NCI-H1417 treated with DMSO at 0.1 percent for 48 hours (cell line): ENCODE data around the gene NXPE3.

ENCODE experiments used
- DNase-seq: peaks from one replicate; lab custom pipeline; 2025; lab: John Stamatoyannopoulos, UW

Gene NXPE3

GRCh38 chr3:101803173-101803782 lies 24.3 kb downstream of the NXPE3 start:
- DNase-seq, result peak; percentile 15

GRCh38 chr3:101803939-101804338 lies 24.9 kb downstream of the NXPE3 start:
- no peak for DNase-seq

- DNase-seq, result no peak
Observed at GRCh38 chr3:101806491-101806890, 27.5 kb downstream of the NXPE3 start.

GRCh38 chr3:101807888-101808287 lies 28.9 kb downstream of the NXPE3 start:
- DNase-seq, result no peak

GRCh38 chr3:101809178-101810021 lies 30.4 kb downstream of the NXPE3 start:
- no peak for DNase-seq

- no peak for DNase-seq
Observed at GRCh38 chr3:101810022-101810418, 31.0 kb downstream of the NXPE3 start.

GRCh38 chr3:101811875-101812274 lies 32.9 kb downstream of the NXPE3 start:
- no peak for DNase-seq

- no peak for DNase-seq
Observed at GRCh38 chr3:101812895-101813294, 33.9 kb downstream of the NXPE3 start.

- no peak for DNase-seq
Observed at GRCh38 chr3:101813817-101814440, 34.9 kb downstream of the NXPE3 start.

GRCh38 chr3:101814835-101815234 lies 35.8 kb downstream of the NXPE3 start:
- no peak for DNase-seq

- DNase-seq, result no peak
Observed at GRCh38 chr3:101816215-101817149, 37.5 kb downstream of the NXPE3 start.

- DNase-seq, result no peak
Observed at GRCh38 chr3:101817992-101818391, 39.0 kb downstream of the NXPE3 start.

GRCh38 chr3:101819649-101820206 lies 40.7 kb downstream of the NXPE3 start:
- no peak for DNase-seq

- DNase-seq, result no peak
Observed at GRCh38 chr3:101821503-101821902, 42.5 kb downstream of the NXPE3 start.

GRCh38 chr3:101823525-101823924 lies 44.5 kb downstream of the NXPE3 start:
- DNase-seq, result no peak

- DNase-seq, result no peak
Observed at GRCh38 chr3:101824702-101825101, 45.7 kb downstream of the NXPE3 start.

GRCh38 chr3:101825904-101826445 lies 47.0 kb downstream of the NXPE3 start:
- DNase-seq, result no peak

- no peak for DNase-seq
Observed at GRCh38 chr3:101827211-101828174, 48.5 kb downstream of the NXPE3 start.

GRCh38 chr3:101828276-101828675 lies 49.3 kb downstream of the NXPE3 start:
- DNase-seq, result no peak
